Measurements from ENCODE around the gene TAT.
A peak's percentile ranks its signal among the peaks of the same experiment; 100 is the strongest.

DNA sequence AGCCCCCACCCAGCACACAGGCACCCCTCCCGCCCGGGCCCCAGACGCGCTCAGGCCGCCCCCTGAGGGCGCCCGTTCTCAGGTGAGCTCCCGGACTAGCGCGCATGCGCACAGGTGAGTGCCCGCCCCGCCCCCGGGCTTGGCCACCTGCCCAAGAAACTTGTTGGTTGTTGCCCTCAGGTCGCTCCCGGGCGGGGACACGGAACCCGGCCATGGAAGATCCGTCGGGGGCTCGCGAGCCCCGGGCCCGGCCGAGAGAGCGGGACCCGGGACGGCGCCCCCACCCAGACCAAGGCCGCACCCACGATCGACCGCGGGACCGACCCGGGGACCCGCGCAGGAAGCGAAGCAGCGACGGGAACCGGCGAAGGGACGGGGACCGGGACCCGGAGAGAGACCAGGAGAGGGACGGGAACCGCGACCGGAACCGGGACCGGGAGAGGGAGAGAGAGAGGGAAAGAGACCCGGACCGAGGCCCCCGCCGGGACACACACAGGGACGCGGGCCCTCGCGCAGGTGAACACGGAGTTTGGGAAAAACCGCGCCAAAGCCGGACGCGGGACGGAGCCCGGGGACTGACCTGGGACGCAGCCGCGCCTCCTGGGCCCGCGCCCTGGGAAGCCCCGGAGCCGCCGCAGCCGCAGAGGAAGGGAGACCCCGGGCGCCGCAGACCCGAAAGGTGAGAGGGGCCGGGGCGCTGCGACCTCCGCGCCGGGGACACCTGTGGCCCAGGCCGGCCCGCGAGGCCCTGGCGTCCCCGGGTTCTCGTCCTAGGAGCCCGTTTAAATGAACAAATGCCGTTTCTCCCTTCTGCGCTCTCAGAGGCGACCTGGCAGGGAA lies 49.3 kb upstream of the TAT start, which contains the start of gene MARVELD3:
- TF ChIP-seq EZH2 (IDR thresholded peaks at IDR 0.05; ENCODE audit: insufficient read depth, poor library complexity, severe bottlenecking) (peak; percentile 88), EZH2phosphoT487 (IDR thresholded peaks at IDR 0.05; ENCODE audit: insufficient read depth, low read depth) (no peak)

Measured in GM23248 (cell line).